AML-193 (cell line): ENCODE results near the gene ABI1.
A peak's percentile ranks its signal among the peaks of the same experiment; 100 is the strongest.

Experiments used
- DNase-seq, 2 experiments: peaks; one replicate each; lab custom pipeline; 2025; lab: John Stamatoyannopoulos, UW

Gene ABI1

DNA sequence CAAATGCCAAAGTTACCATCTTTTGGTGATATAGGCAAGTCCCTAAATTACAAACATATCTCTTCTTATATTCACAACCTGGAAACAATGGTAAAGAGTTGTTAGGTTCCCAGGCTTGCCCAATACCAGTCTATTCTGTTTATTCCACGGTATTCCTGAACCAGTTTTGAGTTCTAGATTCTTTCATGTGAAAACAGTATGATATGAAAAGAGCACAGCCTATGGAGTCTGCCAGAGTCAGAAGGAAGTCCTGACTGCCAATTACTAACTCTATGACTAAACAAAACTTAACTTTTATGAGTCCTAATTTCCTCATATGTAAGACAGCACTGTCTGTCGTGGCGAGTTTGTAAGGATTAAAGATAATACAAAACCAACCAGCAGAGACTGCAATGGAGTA lies 5.6 kb downstream of the ABI1 start:
- DNase-seq: peak; percentile 45

DNA sequence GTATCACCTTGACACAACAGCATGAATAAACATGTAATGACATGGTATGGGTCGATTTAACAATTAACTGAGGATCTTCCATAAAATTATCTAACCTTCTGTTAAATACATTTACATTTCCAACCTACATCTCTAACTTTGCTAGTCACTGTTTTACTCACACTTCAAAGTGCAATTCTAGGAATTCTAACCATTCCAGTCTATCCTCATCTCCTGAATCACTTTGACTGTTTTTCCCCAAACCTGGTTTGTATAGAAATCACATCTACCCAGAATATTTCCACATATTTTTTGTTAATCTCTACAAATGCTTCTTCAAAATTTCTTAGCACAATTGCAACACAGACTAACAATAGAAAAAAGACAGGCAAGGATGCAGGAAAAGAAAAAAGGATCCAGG lies 6.2 kb downstream of the ABI1 start:
- DNase-seq: no peak

DNA sequence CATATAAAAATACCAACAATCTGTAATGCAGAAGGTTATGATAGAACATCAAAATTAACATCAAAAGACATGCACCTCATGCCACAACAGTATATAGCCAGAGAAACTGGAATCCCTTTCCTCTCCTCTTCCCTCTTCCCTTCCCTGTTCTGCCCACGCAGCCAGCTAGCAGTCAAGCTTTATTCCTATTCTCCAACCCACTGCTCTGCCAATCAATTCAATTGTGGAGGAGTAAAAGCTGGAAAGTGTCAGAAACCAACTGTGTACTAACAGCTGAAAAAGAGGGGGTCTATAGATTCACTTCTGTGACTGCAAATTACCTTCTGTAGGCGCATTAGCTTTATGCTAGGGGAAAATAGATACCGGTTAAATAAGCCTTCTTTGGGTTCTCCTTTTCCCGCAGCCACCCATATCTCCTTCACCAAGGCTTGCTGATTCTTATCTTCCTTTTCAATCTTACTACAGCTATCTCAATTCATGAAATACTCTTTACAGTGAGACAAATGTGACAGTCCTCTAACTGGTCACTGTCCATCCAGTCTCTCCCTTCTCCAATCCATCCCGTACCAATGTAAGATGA lies 16.3 kb downstream of the ABI1 start:
- DNase-seq: no peak

DNA sequence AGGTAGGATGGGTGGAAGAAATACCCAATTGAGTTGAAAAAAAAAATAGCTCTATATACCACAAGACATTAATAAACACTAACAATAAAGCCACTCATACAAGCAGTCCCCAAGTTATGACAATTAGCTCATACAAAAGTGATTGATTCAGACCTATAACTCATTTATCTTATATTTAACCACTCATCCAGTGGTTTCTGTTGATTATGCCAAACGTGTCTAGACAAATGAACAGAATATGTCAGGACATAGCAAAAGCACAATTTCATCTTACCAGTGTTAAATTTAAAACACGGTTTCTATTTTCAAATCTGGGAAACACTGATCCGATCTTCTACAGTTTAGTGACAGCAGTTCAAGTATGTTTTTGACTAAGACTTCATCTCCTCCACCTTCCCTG lies 17.0 kb downstream of the ABI1 start:
- no peak for DNase-seq

DNA sequence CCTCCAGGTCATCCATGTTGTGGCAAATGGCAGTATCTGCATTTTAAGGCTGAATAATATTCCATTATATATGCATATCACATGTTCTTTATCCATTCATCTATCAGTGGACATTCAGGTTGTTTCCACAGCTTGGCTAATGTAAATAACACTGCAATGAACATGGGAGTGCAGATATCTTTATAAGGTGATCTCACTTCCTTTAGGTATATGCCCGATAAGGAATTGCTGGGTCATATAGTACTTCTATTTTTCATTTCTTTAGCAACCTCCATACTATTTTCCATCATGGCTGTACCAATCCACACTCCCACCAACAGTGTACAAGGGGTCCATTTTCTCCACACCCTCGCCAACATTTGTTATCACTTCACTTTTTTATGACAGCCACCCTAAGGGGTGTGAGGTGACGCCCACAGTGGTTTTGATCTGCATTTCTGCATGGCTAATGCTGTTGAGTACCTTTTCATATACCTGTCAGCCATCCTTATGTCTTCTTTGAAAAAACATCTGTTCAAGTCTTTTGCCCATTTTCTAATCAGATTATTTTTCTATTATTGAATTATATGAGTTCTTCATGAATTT lies 18.9 kb downstream of the ABI1 start:
- DNase-seq: no peak

DNA sequence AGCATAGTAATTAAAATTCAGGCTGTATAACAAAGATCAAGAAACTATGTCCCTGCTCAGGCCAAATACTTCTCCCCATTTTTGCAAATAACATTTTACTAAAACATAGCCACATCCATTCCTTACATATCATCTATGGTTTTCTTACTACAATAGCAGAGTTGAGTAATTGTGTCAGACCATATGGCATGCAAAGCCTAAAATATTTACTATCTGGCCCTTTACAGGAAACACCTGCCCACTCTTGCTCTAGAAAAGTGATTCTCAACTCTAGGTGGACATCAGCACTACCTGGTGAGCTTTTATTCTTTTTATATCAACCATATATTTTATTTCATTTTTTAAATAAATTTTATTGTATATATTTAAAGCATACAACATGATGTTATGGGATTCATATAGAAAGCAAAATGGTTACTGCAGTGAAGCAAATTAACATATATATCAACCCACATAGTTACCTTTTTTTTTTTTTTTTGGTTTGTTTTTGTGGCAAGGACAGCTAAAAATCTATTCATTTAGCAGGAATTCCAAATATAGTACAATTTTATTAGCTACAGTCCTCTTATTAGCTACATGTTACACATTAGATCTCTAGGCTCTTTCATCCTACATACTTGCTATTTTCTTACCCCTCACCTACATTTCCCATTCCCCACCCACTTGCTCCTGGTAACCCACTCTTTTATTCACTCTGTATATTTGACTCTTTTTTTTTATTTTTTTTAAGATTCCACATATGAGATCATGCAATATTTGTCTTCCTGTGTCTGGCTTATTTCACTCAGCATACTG lies 19.6 kb downstream of the ABI1 start:
- no peak for DNase-seq

DNA sequence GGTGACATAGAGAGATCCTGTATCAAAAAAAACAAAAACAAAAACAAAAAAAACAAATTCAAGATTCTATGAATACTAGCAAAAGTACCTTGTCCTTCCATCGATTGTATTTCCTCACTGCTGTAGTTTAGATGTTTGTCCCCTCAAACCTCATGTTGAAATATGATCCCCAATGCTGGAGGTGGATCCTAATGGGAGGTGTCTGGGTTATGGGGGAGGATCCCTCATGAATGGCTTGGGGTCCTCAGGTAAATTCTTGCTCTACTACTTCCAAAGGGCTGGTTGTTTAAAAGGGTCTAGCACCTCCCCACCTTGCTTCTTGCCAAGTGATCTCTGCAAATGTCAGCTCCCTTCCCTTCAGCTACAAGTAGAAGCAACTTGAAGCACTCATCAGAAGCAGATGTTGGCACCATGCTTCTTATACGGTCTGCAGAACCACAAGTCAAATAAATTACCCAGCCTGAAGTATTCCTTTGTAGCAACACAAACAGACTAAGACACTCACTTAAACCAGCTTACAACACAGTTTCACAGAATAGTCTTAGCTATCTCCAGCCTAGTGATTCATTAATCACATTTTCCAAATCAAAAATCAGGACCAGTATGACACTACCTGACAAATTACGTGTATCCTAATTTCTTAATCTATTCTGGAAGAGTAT lies 20.7 kb downstream of the ABI1 start:
- DNase-seq: no peak

DNA sequence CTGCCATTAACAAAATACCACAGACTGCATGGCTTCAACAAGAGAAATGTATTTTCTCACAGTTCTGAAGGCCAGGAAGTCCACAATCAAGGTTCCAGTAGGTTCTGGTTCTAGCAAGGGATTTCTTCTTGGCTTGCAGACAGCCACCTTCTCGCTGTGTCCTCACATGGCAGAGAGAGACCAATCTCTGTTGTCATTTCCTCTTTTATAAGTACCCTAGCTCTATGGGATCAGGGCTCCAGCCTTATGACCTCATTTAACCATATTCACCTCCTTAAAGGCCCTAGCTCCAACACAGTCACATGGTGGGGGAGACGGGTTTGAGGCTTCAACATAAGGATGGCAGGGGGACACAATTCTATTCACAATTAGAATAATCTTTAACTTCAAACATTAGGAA lies 23.6 kb downstream of the ABI1 start:
- DNase-seq: peak; percentile 40 to 51

DNA sequence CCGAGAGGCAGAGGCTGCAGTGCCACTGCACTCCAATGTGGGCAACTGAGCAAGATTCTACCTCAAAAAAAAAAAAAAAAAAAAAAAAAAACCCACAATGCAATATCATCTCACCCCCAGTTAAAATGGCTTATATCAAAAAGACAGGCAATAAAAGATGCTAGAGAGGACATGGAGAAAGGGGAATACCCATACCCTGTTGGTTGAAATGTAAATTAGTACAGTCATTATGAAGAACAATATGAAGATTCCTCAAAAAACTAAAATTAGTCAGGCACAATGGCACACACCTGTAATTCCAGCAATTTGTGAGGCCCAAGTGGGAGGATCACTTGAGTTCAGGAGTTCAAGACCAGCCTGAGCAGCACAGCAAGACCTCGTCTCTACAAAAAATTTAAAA lies 25.7 kb downstream of the ABI1 start:
- DNase-seq: no peak

DNA sequence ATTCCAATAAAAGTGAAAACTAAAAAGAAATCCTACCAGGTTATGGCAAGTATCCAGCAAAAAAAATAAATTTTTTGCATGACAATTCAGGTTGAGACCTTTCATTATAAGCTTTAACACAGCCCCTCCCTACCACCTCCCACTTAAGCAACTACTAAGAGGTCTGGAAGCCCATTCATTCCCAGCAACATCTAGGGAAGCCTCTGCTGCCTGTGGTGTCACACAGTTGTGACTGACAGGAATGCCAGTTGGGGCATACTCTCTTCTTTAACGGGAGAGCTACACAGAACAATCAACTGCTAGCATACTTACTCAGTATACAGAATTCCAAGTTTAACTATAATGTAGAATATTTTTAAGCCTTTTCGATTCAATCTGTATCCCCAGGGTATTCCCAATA lies 27.8 kb downstream of the ABI1 start:
- no peak for DNase-seq

DNA sequence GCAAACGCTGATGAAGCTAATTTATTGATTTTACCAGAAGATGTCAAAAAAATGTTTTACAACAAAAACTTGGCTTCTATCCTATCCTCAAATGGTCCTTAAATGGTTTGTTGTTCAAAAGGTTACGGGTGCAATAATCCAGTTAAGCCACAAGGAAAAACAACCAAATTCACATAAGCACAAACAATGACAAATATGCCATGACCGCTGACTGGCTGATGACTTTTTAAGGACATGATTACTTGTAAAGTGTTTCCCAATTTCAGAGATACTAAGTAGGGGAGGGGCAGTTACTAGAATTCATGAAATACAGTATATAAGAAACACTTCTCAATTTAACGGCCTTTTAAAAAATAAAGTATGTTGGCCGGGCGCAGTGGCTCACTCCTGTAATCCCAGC lies 28.8 kb downstream of the ABI1 start:
- DNase-seq: no peak

DNA sequence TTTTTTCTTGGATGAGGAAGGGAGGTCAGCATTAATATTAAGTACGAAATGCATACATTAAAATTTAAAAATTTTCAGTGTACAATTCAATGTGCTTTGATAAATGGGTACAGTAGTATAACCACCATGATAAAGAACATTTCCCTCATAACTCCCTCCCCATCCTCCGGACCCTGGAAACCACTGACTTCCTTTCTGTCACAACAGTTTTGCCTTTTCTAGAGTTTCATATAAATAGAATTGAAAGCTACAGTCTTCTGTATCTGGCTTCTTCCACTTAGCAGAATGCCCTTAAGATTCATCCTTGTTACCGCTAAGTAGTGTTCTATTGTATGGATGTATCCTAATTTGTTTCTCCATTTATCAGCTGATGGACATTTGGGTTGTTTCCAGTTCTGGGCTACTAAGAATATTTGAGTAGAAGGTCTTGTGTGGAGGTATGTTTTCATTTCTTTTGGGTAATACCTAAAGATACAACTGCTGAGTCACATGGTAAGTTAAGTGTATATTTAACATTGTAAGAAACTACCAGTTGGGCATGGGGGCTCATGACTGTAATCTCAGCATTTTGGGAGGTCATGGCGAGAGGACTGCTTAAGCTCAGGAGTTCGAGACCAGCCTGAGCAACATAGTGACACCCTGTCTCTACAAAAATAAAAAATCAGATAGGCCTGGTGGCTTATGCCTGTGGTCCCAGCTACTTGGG lies 30.8 kb downstream of the ABI1 start:
- DNase-seq: no peak

DNA sequence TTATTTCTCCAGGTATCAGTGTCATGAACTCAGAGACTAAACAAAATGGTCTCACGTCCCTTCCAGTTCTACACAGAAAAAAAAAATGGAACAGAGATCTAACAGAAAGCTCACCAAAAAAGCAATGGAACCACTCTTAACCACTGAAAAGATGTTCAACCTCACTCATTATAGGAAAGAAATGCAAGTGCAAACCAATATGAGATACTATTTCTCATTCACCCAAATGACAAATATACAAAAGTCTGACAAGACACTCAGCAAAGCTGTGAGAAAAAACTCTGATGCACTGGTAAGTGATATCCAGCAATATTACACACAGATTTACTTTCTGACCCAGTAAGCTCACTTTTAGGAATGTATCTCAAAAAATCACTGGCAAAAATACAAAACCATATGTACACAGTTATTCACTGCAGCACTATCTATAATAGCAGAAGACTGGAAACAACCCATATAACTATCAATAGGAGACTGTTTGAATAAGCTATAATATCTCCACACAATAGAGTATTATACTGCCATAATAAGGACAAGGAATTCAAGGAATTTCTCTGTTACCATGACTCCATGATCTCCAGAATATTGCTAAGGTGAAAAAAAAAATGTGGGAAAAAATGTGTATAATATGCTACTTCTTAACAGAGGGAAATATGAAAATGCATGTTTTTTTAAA lies 36.6 kb downstream of the ABI1 start:
- no peak for DNase-seq

DNA sequence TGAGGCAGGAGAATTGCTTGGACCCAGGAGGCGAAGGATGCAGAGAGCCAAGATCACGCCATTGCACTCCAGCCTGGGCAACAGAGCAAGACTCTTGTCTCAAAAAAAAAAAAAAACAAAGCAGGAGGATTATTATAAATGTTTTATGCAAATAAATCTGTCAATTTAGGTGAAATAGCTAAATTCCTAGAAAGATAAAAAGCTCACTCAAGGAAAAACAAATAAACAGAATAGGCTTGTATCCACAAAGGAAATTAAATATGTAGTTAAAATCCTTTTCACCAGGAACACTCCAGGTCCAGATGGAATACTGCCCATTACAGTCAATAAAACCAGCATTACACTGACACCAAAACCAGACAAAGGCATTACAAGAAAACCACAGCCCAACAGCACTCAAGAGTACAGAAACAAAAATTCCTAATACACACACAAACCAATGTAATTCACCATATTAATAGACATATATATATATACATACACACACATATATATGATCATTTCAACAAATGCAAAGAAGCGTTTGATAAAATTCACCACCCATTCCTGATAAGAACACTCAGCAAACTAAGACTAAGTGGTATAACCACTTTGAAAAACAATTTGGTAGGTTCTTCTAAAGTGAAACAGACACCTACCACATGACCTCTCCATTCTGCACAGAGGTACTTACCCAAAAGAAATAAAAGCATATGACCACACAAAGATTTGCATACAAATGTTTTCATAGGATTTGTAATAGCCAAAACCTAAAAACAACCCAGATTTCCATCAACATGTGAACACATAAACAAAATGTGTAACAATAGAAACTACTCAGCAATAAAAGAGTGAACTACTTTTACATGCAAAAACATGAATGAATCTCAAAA lies 38.8 kb downstream of the ABI1 start:
- no peak for DNase-seq

DNA sequence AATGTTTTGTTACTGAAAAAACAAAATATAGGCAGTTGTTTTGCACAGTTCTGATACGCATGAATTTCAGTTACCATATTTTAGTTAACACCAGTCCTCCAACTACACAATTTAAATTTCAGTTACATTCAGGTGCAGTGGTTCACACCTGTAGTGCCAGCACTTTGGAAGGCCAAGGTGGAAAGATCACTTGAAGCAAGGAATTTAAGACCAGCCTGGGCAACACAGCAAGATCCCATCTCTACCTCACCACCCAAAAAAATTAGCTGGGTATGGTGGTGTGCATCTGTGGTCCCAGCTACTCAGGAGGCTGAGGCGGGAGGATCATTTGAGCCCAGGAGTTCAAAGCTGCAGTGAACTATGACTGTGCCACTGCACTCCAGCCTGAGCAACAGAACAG lies 45.3 kb downstream of the ABI1 start:
- no peak for DNase-seq

DNA sequence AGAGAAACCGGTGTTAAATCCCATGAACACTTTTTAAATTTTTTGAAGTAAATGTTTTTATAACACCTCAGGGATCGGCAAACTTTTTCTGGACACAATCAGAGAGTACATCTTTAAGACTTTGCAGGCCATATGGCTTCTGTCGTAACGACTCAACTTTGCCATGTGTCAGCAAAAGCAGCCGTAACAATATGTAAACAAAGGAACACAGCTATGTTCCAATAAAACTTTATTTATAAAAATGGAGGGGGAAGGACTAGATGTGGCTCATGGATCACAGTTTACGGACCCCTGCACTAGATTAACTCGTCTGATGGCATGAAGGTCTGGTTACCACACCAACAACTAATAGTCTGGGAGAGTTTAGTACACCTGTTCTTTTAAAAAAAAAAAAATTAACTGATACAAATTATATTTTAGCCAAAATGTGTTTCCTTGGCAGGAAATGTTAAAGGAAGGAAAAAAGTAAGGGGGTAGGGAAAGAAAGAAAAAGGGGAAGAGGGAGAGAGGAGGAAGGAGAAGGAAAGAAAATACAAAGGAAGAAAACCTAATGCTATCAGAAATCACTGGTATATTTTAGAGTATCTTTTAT lies 50.2 kb downstream of the ABI1 start:
- no peak for DNase-seq

DNA sequence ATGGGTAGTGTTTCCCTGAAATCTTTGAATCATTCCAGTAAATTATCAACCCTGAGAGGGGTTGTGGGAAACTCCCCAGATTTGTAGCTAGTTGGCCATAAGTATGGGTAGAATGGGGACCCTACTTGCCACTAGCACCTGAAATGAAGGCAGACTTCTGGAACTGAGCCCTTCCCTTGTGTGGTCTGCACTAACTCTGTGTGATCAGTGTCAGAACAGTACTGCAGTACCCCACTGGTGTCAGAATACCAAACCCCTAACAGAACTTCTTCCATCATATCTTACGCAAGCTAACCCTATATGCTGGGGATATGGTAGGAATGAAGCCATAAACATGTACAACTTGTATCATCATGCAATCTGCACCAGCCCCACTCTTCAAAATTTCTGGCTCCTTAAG lies 50.8 kb downstream of the ABI1 start:
- DNase-seq: no peak

DNA sequence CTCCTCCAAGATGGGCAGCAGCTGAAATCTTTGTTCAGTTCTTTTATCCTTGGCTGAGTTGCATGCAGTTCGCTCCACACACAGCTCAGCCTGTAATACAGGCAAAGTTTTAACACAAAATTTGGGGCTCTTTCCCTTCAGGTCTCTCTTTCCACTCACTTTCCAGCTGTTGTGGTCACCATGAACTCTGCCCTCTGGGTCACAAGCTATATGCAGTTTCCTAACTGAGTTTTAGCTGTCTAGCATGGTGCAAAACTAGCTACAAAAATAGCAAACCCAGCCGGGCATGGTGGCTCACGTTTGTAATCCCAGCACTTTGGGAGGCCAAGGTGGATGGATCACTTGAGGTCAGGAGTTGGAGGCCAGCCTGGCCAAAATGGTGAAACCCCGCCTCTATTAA lies 53.2 kb downstream of the ABI1 start:
- no peak for DNase-seq

DNA sequence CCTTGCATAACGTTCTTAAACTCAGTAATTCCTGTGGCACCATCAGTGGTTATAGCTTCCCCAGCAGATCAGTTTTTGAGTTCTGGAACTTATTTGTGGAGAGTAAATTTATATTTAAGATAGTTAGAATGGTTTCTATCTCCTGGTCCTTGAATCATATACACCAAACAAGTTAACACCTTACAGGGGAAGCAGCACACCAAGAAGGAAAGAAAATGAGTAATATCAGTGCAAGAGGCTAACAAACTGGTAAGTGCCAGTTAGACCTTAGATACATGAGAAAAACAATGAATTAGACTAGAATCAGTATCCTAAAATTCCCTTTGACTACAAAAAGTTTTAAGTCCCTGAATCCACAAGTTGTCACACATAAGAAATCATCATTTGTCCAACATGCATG lies 54.2 kb downstream of the ABI1 start:
- no peak for DNase-seq

DNA sequence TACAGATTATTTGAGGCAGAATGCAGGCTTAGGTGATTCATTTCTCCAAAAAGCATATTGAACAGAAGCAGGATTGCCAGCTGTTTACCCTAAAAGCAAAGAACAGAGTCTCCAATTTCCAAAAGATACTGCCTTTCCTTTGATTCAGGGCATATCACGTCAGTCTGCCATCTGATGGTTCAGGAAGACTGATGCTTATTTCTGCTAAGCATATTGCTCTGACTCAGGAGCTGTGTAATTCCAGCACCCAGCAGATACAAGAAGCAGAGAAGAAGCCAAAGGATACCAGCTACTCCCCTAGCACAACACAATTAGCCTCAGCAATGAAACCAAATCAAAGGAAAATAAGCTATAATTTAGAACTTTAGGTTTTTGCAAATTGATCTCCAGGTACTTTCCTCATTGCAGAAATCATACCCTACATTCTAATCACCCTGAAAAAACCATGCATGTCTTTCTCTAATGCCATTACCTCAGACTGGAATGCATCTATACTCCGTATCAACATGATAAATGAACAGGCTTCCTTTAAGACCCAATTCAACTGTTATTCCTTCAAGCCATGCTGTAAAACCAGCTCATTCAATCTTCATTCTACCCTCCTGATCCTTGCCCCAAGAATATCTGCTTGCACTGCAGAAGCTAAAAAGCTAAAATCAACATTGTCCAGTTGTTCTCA lies 55.1 kb downstream of the ABI1 start:
- no peak for DNase-seq
